Transverse colon (tissue), 4 donors: ENCODE measurements around the gene KRTAP29-1.
"Not testable (repeated sequence)": the region's sequence is repeated elsewhere in the genome, so short reads cannot be mapped to it uniquely, and the experiment has no call there.

Source experiments
- EP300 ChIP-seq: sonication (generic); formaldehyde crosslinking; IDR thresholded peaks from one replicate; pipeline ENCODE4 v1.6.1; 2017; ENCODE audit warnings: antibody characterized with exemption, low read depth
- POLR2A ChIP-seq: fragments of 450-650 bp; IDR thresholded peaks from one replicate; pipeline ENCODE4 v1.6.1; 2016; ENCODE audit warnings: antibody characterized with exemption, mild to moderate bottlenecking, moderate library complexity
- POLR2AphosphoS5 ChIP-seq, 3 donors: sonication (generic); formaldehyde crosslinking; IDR thresholded peaks; one replicate each; pipeline ENCODE4 v1.6.1; 2016; ENCODE audit warnings: antibody characterized with exemption in 3 of 3
- TF ChIP-seq, protein P1 (sequence below), 5 experiments: fragments of 200-600 bp in 3 of 5; fragments of 450-650 bp in 2 of 5; sonication (generic) in 3 of 5; IDR thresholded peaks; 1 replicate in 2 of 5; 2 replicates in 3 of 5; pipeline ENCODE4 v1.5.1; 2016 to 2017; ENCODE audit warnings: antibody characterized with exemption in 5 of 5, inconsistent platforms in 3 of 5, mild to moderate bottlenecking in 2 of 5, moderate library complexity in 1 of 5

DNA sequence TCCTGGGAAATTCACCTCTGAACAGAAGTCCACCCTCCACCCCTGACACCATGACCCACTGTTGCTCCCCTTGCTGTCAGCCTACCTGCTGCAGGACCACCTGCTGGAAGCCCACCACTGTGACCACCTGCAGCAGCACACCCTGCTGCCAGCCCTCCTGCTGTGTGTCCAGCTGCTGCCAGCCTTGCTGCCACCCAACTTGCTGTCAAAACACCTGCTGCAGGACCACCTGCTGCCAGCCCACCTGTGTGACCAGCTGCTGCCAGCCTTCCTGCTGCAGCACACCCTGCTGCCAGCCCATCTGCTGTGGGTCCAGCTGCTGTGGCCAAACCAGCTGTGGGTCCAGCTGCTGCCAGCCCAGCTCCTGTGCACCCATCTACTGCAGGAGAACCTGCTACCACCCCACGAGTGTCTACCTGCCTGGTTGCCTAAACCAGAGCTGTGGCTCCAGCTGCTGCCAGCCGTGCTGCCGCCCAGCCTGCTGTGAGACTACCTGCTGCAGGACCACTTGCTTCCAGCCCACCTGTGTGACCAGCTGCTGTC, 26.9 kb downstream of the KRTAP29-1 start, which contains the start of gene KRTAP9-7:
- not testable (repeated sequence) for TF ChIP-seq POLR2A; POLR2AphosphoS5 (IDR thresholded peaks at IDR 0.05); EP300
- TF ChIP-seq, protein P1, sequence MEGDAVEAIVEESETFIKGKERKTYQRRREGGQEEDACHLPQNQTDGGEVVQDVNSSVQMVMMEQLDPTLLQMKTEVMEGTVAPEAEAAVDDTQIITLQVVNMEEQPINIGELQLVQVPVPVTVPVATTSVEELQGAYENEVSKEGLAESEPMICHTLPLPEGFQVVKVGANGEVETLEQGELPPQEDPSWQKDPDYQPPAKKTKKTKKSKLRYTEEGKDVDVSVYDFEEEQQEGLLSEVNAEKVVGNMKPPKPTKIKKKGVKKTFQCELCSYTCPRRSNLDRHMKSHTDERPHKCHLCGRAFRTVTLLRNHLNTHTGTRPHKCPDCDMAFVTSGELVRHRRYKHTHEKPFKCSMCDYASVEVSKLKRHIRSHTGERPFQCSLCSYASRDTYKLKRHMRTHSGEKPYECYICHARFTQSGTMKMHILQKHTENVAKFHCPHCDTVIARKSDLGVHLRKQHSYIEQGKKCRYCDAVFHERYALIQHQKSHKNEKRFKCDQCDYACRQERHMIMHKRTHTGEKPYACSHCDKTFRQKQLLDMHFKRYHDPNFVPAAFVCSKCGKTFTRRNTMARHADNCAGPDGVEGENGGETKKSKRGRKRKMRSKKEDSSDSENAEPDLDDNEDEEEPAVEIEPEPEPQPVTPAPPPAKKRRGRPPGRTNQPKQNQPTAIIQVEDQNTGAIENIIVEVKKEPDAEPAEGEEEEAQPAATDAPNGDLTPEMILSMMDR (IDR thresholded peaks at IDR 0.05), result not testable (repeated sequence)
